Inflammatory macrophage treated with lipopolysaccharide for 1 hour (primary cell): ENCODE data around the gene SYT5.
"Not testable (repeated sequence)": the region's sequence is repeated elsewhere in the genome, so short reads cannot be mapped to it uniquely, and the experiment has no call there.

Source experiments
- DNase-seq, 2 donors: peaks; one replicate each; pipeline ENCODE4 v3.0.0-alpha.2; 2020 to 2022

The SYT5 gene

GRCh38 chr19:55179606-55180484, at the start of gene SYT5:
Gene SYT5, minus strand, starts transcription at chr19:55180289. Its CDS starts 1,248 bp downstream, at chr19:55179041.
- DNase-seq: peak in 1 of 2 donors; percentile 60

GRCh38 chr19:55229789-55230182, 49.7 kb upstream of the SYT5 start:
- no peak for DNase-seq

GRCh38 chr19:55229145-55229788, 49.2 kb upstream of the SYT5 start:
- no peak for DNase-seq

GRCh38 chr19:55228403-55229031, 48.4 kb upstream of the SYT5 start, which contains the start of gene TMEM86B:
Gene TMEM86B, minus strand, starts transcription at chr19:55228763. Its CDS starts 22 bp downstream, at chr19:55228741.
- no peak for DNase-seq

- DNase-seq: no peak
Measured at GRCh38 chr19:55228015-55228391, 47.9 kb upstream of the SYT5 start.

- DNase-seq: no peak
Measured at GRCh38 chr19:55227241-55228014, 47.3 kb upstream of the SYT5 start.

GRCh38 chr19:55226788-55227187, 46.7 kb upstream of the SYT5 start:
- DNase-seq: no peak

GRCh38 chr19:55226273-55226672, 46.2 kb upstream of the SYT5 start:
- DNase-seq: no peak

GRCh38 chr19:55225415-55225958, 45.4 kb upstream of the SYT5 start:
- no peak for DNase-seq

- not testable (repeated sequence) for DNase-seq
Measured at GRCh38 chr19:55224679-55225414, 44.8 kb upstream of the SYT5 start.

GRCh38 chr19:55224038-55224665, 44.1 kb upstream of the SYT5 start:
- no peak for DNase-seq

- no peak for DNase-seq
Measured at GRCh38 chr19:55223291-55224037, 43.4 kb upstream of the SYT5 start.

GRCh38 chr19:55220525-55220924, 40.4 kb upstream of the SYT5 start:
- DNase-seq: no peak

GRCh38 chr19:55216461-55217198, 36.5 kb upstream of the SYT5 start:
- peak; percentile 92 to 93 for DNase-seq

- DNase-seq: no peak
Measured at GRCh38 chr19:55213547-55213946, 33.5 kb upstream of the SYT5 start.

- DNase-seq: peak; percentile 21 to 75
Measured at GRCh38 chr19:55212447-55212846, 32.4 kb upstream of the SYT5 start.

- DNase-seq: no peak
Measured at GRCh38 chr19:55209693-55210472, 29.8 kb upstream of the SYT5 start.

GRCh38 chr19:55208880-55209692, 29.0 kb upstream of the SYT5 start, which contains the start of gene PTPRH:
Gene PTPRH, minus strand, starts transcription at chr19:55209501. Its CDS starts 68 bp downstream, at chr19:55209433.
- DNase-seq: no peak
